Liver (tissue), 9 donors: ENCODE results near the gene EFCAB7. TPM values are rescaled to one million over a fixed set of nuclear protein-coding genes. Genes with fewer than 3 reads are reported as not detected.

Experiments
- DNase-seq: peaks from one replicate; pipeline ENCODE4 v3.0.0-alpha.2; 2017; ENCODE audit warnings: low spot score
- H3K27ac ChIP-seq, 2 donors: one replicate each; pipeline ENCODE4 v1.7.0; 2013; ENCODE audit warnings: inconsistent platforms in 2 of 2, low read length in 2 of 2, control low read depth in 1 of 2, low read depth in 1 of 2, mild to moderate bottlenecking in 1 of 2
- H3K27me3 ChIP-seq, 4 donors: one replicate each; pipeline versions ENCODE4 v1.6.1 to v1.7.0; 2013; ENCODE audit warnings: low read length in 3 of 4, inconsistent platforms in 1 of 4, mild to moderate bottlenecking in 1 of 4, moderate library complexity in 1 of 4; ENCODE audit not compliant: control insufficient read depth in 4 of 4, insufficient read depth in 4 of 4
- H3K36me3 ChIP-seq, 4 donors: one replicate each; pipeline versions ENCODE4 v1.6.1 to v1.7.0; 2013; ENCODE audit warnings: low read length in 3 of 4, mild to moderate bottlenecking in 3 of 4, low read depth in 1 of 4, moderate library complexity in 1 of 4; ENCODE audit not compliant: control insufficient read depth in 4 of 4, insufficient read depth in 3 of 4
- H3K4me1 ChIP-seq, 4 donors: one replicate each; pipeline versions ENCODE4 v1.6.1 to v1.7.0; 2013; ENCODE audit warnings: low read length in 3 of 4, mild to moderate bottlenecking in 3 of 4, moderate library complexity in 1 of 4; ENCODE audit not compliant: control insufficient read depth in 4 of 4, insufficient read depth in 4 of 4
- H3K4me3 ChIP-seq, 3 donors: one replicate each; pipeline versions ENCODE4 v1.6.1 to v1.7.0; 2013; ENCODE audit warnings: low read length in 3 of 3, control low read depth in 1 of 3, low read depth in 1 of 3, mild to moderate bottlenecking in 1 of 3
- H3K9ac ChIP-seq, 2 donors: one replicate each; pipeline ENCODE4 v1.7.0; 2013; ENCODE audit warnings: low read length in 2 of 2, mild to moderate bottlenecking in 2 of 2, moderate library complexity in 2 of 2, control low read depth in 1 of 2, low read depth in 1 of 2
- H3K9me3 ChIP-seq, 4 donors: one replicate each; pipeline versions ENCODE4 v1.6.1 to v1.7.0; 2013; ENCODE audit warnings: low read length in 3 of 4; ENCODE audit not compliant: control insufficient read depth in 4 of 4
- EGR1 ChIP-seq, 2 donors: IDR thresholded peaks; 2 replicates each; pipeline ENCODE4 v1.6.1; 2016 to 2018; ENCODE audit warnings: antibody characterized with exemption in 2 of 2, low read depth in 2 of 2
- FOXA1 ChIP-seq: IDR thresholded peaks from 2 replicates; pipeline ENCODE4 v1.6.1; 2016; ENCODE audit warnings: antibody characterized with exemption
- FOXA2 ChIP-seq: IDR thresholded peaks from 2 replicates; pipeline ENCODE4 v1.6.1; 2016; ENCODE audit warnings: antibody characterized with exemption
- GABPA ChIP-seq, 2 donors: IDR thresholded peaks in 1 of 2; conservative IDR thresholded peaks in 1 of 2; 2 replicates each; pipeline ENCODE4 v1.6.1; 2016; ENCODE audit warnings: antibody characterized with exemption in 2 of 2, mild to moderate bottlenecking in 1 of 2, moderate library complexity in 1 of 2
- HNF4A ChIP-seq, 2 donors: conservative IDR thresholded peaks; 2 replicates each; pipeline ENCODE4 v1.6.1; 2016; ENCODE audit warnings: antibody characterized with exemption in 2 of 2, mild to moderate bottlenecking in 2 of 2
- HNF4G ChIP-seq: IDR thresholded peaks from 2 replicates; pipeline ENCODE4 v1.6.1; 2016; ENCODE audit warnings: antibody characterized with exemption
- JUND ChIP-seq, 2 donors: IDR thresholded peaks; 2 replicates each; pipeline ENCODE4 v1.6.1; 2016; ENCODE audit warnings: antibody characterized with exemption in 2 of 2
- NR2F2 ChIP-seq: IDR thresholded peaks from 2 replicates; pipeline ENCODE4 v1.6.1; 2016; ENCODE audit warnings: antibody characterized with exemption
- RAD21 ChIP-seq, 2 donors: IDR thresholded peaks; 2 replicates each; pipeline ENCODE4 v1.6.1; 2016; ENCODE audit warnings: antibody characterized with exemption in 2 of 2, mild to moderate bottlenecking in 2 of 2
- RXRA ChIP-seq, 2 donors: IDR thresholded peaks; 2 replicates each; pipeline ENCODE4 v1.6.1; 2017 to 2018; ENCODE audit warnings: antibody characterized with exemption in 2 of 2, mild to moderate bottlenecking in 1 of 2
- SP1 ChIP-seq: IDR thresholded peaks from 2 replicates; pipeline ENCODE4 v1.6.1; 2018; ENCODE audit warnings: antibody characterized with exemption, mild to moderate bottlenecking
- TAF1 ChIP-seq: conservative IDR thresholded peaks from 2 replicates; pipeline ENCODE4 v1.6.1; 2016; ENCODE audit warnings: antibody characterized with exemption, mild to moderate bottlenecking
- YY1 ChIP-seq: IDR thresholded peaks from 2 replicates; pipeline ENCODE4 v1.6.1; 2016; ENCODE audit warnings: antibody characterized with exemption, mild to moderate bottlenecking
- WGBS: extraction: QIAGEN DNeasy Blood & Tissue Kit; methylation state at CpG from one replicate; pipeline ENCODE4 v1.1.7; 2013; 5-methylcytosine and 5-hydroxymethylcytosine counted together
- polyA plus RNA-seq, 2 donors: library from polyadenylated mRNA; stranded (reverse) in 1 of 2; unstranded in 1 of 2; fragments of 200-250 nt in 1 of 2; fragments of >200 nt in 1 of 2; fragmentation: Nextera tagmentation in 1 of 2; extraction: Ambion mirVana in 1 of 2; gene quantifications; one replicate each; pipeline versions ENCODE4 v1.2.1 to v1.2.3, GENCODE V29; 2013 to 2015
- total RNA-seq, 2 donors: library from RNA; depleted of rRNA; stranded (reverse); fragments of >200 nt; gene quantifications; one replicate each; pipeline ENCODE4 v1.2.3, GENCODE V29; 2014
- TF ChIP-seq, protein P1 (sequence below): fragments of 150-350 bp; IDR thresholded peaks from 2 replicates; pipeline ENCODE4 v1.5.1; 2017; ENCODE audit warnings: improper control_type of control experiment, low read depth, low read length; ENCODE audit not compliant: missing input control
- TF ChIP-seq, protein P2 (sequence below): IDR thresholded peaks from 2 replicates; pipeline ENCODE4 v1.6.1; 2016; ENCODE audit warnings: antibody characterized with exemption
- TF ChIP-seq, protein P3 (sequence below): IDR thresholded peaks from 2 replicates; pipeline ENCODE4 v1.6.1; 2016; ENCODE audit warnings: antibody characterized with exemption
- TF ChIP-seq, protein P4 (sequence below): IDR thresholded peaks from 2 replicates; pipeline ENCODE4 v1.6.1; 2016; ENCODE audit warnings: antibody characterized with exemption
- TF ChIP-seq, protein P5 (sequence below): IDR thresholded peaks from 2 replicates; pipeline ENCODE4 v1.6.1; 2016; ENCODE audit warnings: antibody characterized with exemption, mild to moderate bottlenecking
- donor health status: healthy.
- donor health status: healthy.
- donor health status: healthy.
- donor health status: healthy.
- donor health status: healthy.

The EFCAB7 gene
- total and polyA plus RNA-seq, 4 donors, result 0.70 to 2.6 (median 1.9) TPM

DNA sequence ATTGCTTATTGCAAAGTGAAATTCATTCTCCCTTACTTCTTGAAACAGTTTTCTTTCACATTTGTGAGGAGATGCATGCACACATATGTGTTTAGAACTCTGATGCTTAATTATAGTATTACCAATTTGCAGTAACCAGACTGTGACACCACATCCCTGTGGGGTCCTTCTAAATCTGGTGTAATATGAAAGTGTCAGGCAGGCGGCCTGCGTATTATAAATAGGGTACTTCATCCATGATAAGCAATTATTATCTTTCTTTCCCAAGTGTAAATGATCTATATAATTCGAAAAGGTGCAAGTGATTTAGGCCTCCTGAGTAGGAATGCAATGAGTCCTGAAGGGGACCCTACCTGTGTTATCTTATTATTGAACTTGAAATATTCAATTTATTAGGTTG lies 876 bp downstream of the EFCAB7 start:
- H3K36me3 ChIP-seq, result no peaks in the 10 kb centered on the region
- peak overlapping the region in 2 of 3 donors; percentile 73 to 77 for H3K4me3 ChIP-seq
- peaks cover 0 to 20% (median 14%) of the 10 kb centered on the region in 4 donors for H3K4me1 ChIP-seq
- TF ChIP-seq, protein P1, sequence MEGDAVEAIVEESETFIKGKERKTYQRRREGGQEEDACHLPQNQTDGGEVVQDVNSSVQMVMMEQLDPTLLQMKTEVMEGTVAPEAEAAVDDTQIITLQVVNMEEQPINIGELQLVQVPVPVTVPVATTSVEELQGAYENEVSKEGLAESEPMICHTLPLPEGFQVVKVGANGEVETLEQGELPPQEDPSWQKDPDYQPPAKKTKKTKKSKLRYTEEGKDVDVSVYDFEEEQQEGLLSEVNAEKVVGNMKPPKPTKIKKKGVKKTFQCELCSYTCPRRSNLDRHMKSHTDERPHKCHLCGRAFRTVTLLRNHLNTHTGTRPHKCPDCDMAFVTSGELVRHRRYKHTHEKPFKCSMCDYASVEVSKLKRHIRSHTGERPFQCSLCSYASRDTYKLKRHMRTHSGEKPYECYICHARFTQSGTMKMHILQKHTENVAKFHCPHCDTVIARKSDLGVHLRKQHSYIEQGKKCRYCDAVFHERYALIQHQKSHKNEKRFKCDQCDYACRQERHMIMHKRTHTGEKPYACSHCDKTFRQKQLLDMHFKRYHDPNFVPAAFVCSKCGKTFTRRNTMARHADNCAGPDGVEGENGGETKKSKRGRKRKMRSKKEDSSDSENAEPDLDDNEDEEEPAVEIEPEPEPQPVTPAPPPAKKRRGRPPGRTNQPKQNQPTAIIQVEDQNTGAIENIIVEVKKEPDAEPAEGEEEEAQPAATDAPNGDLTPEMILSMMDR, result no peak
- TF ChIP-seq RXRA (IDR thresholded peaks at IDR 0.05) (no peak), SP1 (no peak), FOXA2 (no peak), JUND (IDR thresholded peaks at IDR 0.05) (no peak), TAF1 (no peak), EGR1 (IDR thresholded peaks at IDR 0.05; ENCODE audit: low read depth in 2 of 2) (no peak), YY1 (no peak), GABPA (IDR thresholded peaks at IDR 0.05 in 1 of 2, conservative IDR thresholded peaks at IDR 0.05 in 1 of 2) (no peak), NR2F2 (no peak), HNF4A (conservative IDR thresholded peaks at IDR 0.05) (no peak), RAD21 (IDR thresholded peaks at IDR 0.05) (no peak), HNF4G (no peak), FOXA1 (no peak)
- TF ChIP-seq, protein P2, sequence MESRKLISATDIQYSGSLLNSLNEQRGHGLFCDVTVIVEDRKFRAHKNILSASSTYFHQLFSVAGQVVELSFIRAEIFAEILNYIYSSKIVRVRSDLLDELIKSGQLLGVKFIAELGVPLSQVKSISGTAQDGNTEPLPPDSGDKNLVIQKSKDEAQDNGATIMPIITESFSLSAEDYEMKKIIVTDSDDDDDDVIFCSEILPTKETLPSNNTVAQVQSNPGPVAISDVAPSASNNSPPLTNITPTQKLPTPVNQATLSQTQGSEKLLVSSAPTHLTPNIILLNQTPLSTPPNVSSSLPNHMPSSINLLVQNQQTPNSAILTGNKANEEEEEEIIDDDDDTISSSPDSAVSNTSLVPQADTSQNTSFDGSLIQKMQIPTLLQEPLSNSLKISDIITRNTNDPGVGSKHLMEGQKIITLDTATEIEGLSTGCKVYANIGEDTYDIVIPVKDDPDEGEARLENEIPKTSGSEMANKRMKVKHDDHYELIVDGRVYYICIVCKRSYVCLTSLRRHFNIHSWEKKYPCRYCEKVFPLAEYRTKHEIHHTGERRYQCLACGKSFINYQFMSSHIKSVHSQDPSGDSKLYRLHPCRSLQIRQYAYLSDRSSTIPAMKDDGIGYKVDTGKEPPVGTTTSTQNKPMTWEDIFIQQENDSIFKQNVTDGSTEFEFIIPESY, result no peak
- TF ChIP-seq, protein P3, sequence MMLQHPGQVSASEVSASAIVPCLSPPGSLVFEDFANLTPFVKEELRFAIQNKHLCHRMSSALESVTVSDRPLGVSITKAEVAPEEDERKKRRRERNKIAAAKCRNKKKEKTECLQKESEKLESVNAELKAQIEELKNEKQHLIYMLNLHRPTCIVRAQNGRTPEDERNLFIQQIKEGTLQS, result no peak
- TF ChIP-seq, protein P4, sequence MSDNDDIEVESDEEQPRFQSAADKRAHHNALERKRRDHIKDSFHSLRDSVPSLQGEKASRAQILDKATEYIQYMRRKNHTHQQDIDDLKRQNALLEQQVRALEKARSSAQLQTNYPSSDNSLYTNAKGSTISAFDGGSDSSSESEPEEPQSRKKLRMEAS, result no peak
- TF ChIP-seq, protein P5, sequence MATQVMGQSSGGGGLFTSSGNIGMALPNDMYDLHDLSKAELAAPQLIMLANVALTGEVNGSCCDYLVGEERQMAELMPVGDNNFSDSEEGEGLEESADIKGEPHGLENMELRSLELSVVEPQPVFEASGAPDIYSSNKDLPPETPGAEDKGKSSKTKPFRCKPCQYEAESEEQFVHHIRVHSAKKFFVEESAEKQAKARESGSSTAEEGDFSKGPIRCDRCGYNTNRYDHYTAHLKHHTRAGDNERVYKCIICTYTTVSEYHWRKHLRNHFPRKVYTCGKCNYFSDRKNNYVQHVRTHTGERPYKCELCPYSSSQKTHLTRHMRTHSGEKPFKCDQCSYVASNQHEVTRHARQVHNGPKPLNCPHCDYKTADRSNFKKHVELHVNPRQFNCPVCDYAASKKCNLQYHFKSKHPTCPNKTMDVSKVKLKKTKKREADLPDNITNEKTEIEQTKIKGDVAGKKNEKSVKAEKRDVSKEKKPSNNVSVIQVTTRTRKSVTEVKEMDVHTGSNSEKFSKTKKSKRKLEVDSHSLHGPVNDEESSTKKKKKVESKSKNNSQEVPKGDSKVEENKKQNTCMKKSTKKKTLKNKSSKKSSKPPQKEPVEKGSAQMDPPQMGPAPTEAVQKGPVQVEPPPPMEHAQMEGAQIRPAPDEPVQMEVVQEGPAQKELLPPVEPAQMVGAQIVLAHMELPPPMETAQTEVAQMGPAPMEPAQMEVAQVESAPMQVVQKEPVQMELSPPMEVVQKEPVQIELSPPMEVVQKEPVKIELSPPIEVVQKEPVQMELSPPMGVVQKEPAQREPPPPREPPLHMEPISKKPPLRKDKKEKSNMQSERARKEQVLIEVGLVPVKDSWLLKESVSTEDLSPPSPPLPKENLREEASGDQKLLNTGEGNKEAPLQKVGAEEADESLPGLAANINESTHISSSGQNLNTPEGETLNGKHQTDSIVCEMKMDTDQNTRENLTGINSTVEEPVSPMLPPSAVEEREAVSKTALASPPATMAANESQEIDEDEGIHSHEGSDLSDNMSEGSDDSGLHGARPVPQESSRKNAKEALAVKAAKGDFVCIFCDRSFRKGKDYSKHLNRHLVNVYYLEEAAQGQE, result no peak
- H3K9ac ChIP-seq, result peak overlapping the region; percentile 76 to 77
- no peak overlapping the region for H3K27ac ChIP-seq
- no peaks in the 10 kb centered on the region for H3K9me3 ChIP-seq
- WGBS, result 71% methylated on average over 3 of the region's 3 CpGs
- H3K27me3 ChIP-seq, result no peaks in the 10 kb centered on the region
- DNase-seq, result no peak
